ENCODE results near the gene VASN.
"Not testable (repeated sequence)": the region's sequence is repeated elsewhere in the genome, so short reads cannot be mapped to it uniquely, and the experiment has no call there.

Gene VASN

DNA sequence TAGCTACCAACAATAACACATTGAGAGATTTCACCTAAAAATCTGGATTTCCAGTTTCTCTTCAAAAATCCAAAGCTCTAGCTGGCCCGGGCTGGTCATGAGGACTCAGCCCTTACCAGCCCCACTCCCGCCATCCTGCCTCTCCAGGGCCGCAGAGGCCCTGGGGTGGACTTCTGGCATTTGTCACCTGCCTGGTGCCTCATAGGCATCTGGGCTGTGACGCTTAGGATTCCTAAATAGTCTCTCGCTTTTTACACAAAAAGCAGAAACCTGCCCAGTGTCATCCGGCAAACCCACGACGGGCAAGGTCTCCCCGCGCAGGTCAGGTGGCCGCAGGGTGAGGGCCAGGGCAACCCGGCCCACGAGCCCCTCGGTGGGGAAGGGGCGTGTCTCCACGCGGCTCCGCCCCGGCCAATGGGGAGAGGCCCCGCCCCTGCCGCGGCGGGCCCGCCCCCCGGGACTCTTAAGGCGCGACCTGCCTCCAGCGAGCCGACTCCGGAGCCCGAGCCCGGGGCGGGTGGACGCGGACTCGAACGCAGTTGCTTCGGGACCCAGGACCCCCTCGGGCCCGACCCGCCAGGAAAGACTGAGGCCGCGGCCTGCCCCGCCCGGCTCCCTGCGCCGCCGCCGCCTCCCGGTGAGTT is at the start of gene VASN:
VASN (plus strand) TSS at position 492 of the 644 bp plus-strand sequence. CDS start 9,030 bp downstream, outside the sequence.
- DNase-seq (ENCODE audit: low read depth in 2 of 2), result peak; percentile 54 to 60

DNA sequence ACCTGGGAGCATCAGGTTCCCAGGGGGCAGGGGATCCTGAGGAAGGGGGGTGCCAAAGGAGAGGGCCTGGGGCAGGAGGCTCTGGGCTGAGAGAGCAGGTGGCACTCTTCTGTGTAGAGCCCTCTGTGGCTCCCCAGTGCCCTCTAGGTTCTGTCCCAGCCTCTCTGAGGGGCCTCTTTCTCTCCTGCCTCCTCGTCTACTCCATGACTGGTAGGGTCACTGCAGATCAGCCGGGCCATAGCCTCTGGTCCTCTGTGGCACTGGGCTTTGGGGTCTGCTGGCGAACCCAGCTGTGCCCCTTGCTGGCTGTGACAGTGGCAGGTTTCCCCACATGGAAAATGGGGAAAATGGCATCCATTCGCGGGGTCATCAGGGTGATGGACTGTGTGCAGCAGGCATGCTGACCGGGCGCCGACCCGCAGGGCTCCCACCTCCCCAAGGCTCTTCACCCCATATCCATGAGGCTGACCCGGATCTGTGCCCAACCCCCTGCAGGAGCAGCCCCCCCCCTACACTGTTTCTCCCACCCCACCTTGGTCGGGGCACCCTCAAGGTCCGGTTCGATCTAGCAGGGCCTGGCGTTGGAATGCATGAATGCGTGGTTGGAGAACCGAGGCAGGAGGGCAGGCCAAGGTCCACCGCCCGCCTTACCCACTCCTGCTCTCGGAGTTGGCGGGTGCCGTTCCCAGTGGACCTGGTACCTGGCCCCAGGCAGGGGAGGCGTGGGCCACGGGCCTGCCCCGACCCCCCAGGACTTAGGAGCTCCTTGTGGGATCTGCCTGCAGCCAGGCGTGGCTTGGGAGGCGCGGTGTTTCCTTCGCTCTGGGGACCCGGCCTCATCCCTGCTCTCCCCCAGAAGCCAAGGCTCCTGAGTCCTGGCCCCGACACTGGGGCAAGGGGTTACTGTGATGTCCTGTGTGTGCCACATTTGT is 49.3 kb upstream of the VASN start:
- DNase-seq (ENCODE audit: low read depth in 2 of 2), result no peak

DNA sequence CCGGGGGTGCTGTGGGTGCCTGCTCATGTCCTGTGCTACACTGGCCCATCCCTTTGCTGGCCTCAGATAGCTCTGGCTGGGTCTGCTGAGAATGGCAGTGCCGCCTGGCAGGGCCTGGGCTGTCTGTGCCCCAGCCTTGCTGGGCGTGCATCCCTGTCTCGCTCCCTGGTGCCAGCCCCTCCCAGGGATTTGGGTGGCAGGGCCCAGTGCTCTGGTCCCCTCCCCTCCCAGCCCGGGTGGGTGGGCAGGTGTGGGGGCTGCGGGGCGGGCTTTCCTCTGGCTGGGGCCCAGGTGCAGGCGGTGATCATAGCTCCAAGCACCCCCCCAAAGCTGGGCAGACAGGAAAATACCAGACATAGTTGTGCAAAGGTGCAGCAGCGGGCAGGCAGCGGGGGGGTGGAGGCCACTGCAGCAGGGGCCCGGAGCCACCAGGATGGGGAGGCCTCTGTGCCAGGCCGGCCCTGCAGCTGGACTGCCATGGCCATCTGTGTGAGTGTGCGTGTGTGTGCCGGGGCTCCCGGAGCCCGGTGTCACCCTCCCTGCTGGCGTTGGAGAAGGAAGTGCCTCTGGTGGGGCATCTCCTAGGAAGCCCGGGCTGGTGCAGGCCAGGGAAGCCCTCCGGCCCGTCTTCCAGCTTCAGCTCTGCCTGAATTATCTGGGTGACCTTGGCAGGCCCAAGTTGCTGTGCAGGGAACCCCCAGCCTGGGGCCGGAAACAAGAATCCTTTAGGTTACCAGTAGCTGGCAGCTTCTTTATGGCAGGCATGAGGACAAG is 48.4 kb upstream of the VASN start:
- DNase-seq (ENCODE audit: low read depth in 2 of 2), result no peak

GRCh38 chr16:4323845-4324488 is 47.7 kb upstream of the VASN start:
- DNase-seq (ENCODE audit: low read depth in 2 of 2), result no peak

- DNase-seq (ENCODE audit: low read depth in 2 of 2), result no peak
Measured at GRCh38 chr16:4324492-4325252, 47.0 kb upstream of the VASN start.

- DNase-seq (ENCODE audit: low read depth in 2 of 2), result no peak
Measured at GRCh38 chr16:4325253-4325758, 46.3 kb upstream of the VASN start.

DNA sequence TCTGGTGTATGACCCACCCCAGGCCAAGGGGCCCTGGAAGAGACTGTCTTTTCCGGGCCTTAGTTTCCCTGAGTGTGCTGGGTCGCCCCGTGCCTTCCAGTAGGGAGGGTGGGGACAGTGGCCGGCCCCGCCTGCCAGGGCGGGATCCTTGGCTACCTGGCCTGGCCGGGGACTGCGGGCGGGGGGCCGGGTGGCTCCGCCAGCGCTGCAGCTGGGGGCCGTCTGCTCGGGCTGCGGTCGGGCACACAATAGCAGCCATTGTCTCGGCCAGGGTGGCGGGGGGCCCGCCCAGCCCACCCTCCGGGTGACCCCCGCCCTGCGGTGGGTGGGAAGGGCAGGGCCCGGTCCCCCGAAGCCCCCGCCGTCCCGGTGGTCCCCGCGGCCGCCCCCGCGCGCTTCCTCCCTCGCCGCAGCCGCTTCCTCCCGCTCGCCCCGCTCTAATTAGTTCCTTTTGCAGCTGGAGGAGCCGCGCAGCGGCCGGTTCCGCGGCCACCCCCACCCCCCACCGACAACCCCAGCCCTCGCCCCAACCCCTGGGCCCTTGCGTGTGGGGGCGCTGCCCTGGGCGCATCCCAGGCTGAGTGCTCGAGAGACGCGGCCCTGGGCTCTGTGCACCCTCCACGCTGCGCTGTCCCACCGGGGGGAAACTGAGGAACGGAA is 44.1 kb upstream of the VASN start:
- no peak for DNase-seq (ENCODE audit: low read depth in 2 of 2)

- peak in 1 of 2 experiments; percentile 51 for DNase-seq (ENCODE audit: low read depth in 2 of 2)
Measured at GRCh38 chr16:4328046-4328781, 43.4 kb upstream of the VASN start.

DNA sequence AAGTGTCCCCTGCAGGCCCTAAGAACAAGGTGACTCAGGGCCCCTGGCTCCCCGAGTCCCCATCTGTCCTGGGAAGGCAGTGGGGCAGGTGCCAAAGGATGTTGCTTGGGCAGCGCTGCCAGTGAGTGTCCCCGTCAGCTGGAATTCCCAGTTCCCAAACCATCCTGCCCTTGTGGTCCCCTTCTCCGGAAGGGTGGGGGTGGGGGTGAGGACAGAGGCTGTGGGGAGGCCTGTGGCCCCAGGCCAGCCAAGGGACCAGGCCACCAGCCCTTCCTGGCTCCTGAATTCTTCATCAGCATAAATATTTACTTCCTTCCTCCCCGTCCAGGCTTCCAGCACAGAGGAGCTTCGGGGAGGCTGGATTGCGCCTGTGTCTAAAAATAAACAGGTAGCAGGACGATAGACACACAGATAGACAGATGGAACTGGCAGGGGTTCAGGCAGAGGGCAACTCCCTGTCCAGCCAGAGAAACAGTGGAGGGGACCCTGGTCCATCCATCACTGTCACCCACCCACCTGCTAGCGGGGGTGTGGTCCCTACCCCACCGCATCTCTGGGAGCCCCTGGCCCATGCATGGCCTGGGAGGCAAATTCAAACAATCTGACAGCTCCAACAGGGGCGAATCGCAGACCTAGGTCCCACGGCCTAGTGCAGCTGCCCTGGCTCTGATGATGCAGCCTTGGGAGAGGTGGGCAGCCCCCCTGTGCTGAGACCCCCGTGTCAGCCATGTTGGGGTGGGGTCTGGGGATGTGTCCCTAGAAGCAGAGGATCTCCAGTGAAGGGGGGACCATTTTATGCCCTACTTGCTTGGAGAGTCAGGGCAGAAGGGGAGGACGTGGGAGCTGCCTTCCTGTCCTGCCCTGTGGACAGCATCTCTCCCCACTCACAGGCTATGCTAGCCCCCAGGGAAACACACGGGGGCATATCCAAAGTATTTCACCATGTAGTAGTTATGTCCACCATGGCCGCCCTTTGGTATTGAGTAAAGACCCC is 42.6 kb upstream of the VASN start:
- DNase-seq (ENCODE audit: low read depth in 2 of 2), result no peak

- DNase-seq (ENCODE audit: low read depth in 2 of 2), result no peak
Measured at GRCh38 chr16:4330277-4330874, 41.3 kb upstream of the VASN start.

DNA sequence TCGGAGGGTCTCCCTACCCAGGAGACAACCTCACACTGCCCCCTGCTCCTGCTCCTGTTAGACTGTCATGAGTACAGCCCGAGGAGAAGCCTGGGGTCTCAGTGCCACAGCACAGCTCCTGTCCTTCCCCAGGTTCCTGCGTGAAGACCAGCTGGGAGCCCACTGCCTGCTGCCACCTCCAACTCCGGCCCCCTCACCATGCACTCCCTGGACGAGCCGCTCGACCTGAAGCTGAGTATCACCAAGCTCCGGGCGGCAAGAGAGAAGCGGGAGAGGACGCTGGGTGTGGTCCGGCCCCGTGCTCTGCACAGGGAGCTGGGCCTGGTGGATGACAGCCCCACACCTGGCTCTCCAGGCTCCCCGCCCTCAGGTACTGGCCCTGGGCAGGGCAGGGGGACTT is 39.6 kb upstream of the VASN start:
- DNase-seq (ENCODE audit: low read depth in 2 of 2), result no peak

DNA sequence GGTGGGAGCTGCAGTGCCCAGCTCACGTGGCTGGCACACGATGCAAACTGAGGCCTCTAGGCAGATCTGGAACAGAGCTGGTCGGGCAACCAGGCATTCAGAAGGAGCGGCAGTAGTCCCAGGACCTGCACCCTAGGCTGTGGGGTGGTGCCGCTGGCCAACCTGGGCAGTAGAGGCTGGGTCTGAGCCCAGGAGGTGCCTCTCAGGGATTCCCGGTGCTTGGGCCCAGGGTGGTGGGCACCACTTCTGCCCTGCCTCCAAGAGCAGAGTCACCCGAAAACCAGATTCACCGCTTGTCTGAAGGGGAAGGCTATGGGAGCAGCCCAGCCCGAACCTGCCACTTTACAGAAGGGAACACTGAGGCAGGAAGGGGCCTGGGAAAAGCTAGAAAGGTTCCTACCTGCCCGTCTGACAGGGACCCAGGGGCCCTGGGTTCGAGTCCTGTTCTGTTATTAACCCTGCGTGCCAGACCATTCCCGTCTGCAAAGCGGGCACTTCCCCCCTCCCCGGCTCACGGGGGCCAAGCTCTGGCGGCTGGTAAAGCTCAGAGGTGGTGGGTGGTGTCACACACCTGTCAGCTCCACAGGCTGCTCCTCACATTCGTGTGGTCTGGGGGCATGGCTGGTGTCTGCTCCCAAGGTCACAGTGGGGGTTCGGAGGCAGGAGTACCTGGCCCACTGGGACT is 38.9 kb upstream of the VASN start:
- DNase-seq (ENCODE audit: low read depth in 2 of 2), result no peak

DNA sequence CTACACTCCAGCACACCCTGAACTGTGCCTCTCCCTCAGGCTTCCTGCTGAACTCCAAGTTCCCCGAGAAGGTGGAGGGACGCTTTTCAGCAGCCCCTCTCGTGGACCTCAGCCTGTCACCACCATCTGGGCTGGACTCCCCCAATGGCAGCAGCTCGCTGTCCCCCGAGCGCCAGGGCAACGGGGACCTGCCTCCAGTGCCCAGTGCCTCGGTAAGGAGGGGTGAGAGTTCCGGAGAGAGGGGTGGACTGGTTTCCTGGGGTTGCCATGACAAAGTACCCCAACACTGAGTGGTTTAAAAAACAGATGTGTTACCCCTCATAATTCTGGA is 38.4 kb upstream of the VASN start:
- no peak for DNase-seq (ENCODE audit: low read depth in 2 of 2)

DNA sequence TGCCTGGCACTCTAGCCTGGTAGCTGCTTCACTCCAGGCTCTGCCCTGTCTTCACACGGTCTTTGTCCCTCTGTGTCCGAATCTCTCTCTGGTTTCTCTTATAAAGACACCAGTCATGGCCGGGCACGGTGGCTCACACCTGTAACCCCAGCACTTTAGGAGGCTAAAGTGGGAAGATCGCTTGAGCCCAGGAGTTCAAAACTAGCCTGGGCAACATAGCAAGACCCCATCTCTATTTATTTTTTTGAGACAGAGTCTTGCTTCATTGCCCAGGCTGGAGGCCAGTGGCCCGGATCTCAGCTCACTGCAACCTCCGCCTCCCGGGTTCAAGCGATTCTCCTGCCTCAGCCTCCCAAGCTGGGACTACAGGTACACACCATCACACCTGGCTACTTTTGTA is 37.9 kb upstream of the VASN start:
- not testable (repeated sequence) for DNase-seq (ENCODE audit: low read depth in 2 of 2)

GRCh38 chr16:4334724-4335495 is 36.7 kb upstream of the VASN start:
- no peak for DNase-seq (ENCODE audit: low read depth in 2 of 2)

DNA sequence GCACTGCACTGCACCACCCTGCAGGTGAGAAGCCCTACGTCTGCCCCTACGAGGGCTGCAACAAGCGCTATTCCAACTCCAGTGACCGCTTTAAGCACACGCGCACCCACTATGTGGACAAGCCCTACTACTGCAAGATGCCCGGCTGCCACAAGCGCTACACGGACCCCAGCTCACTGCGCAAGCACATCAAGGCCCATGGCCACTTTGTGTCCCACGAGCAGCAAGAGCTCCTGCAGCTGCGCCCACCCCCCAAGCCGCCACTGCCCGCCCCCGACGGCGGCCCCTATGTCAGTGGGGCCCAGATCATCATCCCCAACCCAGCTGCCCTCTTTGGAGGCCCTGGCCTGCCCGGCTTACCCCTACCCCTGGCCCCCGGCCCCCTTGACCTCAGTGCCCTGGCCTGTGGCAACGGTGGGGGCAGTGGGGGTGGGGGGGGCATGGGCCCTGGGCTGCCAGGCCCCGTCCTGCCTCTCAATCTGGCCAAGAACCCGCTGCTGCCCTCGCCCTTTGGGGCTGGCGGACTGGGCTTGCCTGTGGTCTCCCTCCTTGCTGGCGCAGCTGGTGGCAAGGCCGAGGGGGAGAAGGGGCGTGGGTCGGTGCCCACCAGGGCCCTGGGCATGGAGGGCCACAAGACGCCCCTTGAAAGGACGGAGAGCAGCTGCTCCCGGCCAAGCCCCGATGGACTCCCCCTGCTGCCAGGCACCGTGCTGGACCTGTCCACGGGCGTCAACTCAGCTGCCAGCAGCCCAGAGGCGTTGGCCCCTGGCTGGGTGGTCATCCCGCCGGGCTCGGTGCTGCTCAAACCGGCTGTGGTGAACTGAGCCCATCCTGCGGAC is 34.7 kb upstream of the VASN start:
- DNase-seq (ENCODE audit: low read depth in 2 of 2), result no peak
